Anterior cingulate cortex (tissue), 58 donors: ENCODE data around the gene RPH3AL.
"Not testable (repeated sequence)": the region's sequence is repeated elsewhere in the genome, so short reads cannot be mapped to it uniquely, and the experiment has no call there.

Experiments used
- DNase-seq, 58 donors: peaks; one replicate each; lab custom pipeline; 2025; lab: John Stamatoyannopoulos, UW

Gene RPH3AL

GRCh38 chr17:285751-286422 is 66.7 kb downstream of the RPH3AL start:
- no peak for DNase-seq

GRCh38 chr17:284676-285355 is 67.8 kb downstream of the RPH3AL start:
- no peak for DNase-seq

- no peak for DNase-seq
These were observed 68.5 kb downstream of the RPH3AL start for GRCh38 chr17:283911-284675.

GRCh38 chr17:282912-283882 is 69.4 kb downstream of the RPH3AL start:
- no peak for DNase-seq

- no peak for DNase-seq
These were observed 70.4 kb downstream of the RPH3AL start for GRCh38 chr17:282000-282911.

- no peak for DNase-seq
These were observed 71.1 kb downstream of the RPH3AL start for GRCh38 chr17:281365-281999.

- no peak for DNase-seq
These were observed 71.7 kb downstream of the RPH3AL start for GRCh38 chr17:280901-281300.

GRCh38 chr17:280216-280615 is 72.4 kb downstream of the RPH3AL start:
- DNase-seq = no peak

- no peak for DNase-seq
These were observed 72.8 kb downstream of the RPH3AL start for GRCh38 chr17:279776-280175.

- no peak for DNase-seq
These were observed 73.3 kb downstream of the RPH3AL start for GRCh38 chr17:279331-279730.

GRCh38 chr17:278676-279059 is 73.9 kb downstream of the RPH3AL start:
- no peak for DNase-seq

- no peak for DNase-seq
These were observed 74.4 kb downstream of the RPH3AL start for GRCh38 chr17:278055-278675.

GRCh38 chr17:274902-275301 is 77.7 kb downstream of the RPH3AL start:
- no peak for DNase-seq

- DNase-seq = no peak
These were observed 78.4 kb downstream of the RPH3AL start for GRCh38 chr17:273981-274832.

- peak in 2 of 58 donors; percentile 26 to 29 for DNase-seq
These were observed 79.8 kb downstream of the RPH3AL start for GRCh38 chr17:272856-273255.

GRCh38 chr17:271928-272623 is 80.5 kb downstream of the RPH3AL start:
- not testable (repeated sequence) for DNase-seq
